Adrenal gland (tissue), 12 donors: ENCODE results near the gene BPIFB6. TPM values are rescaled to one million over a fixed set of nuclear protein-coding genes. Genes with fewer than 3 reads are reported as not detected.

Experiments used
- DNase-seq, 7 donors: peaks; one replicate each; pipeline ENCODE4 v3.0.0-alpha.2; 2019 to 2020
- H3K27ac ChIP-seq, 5 donors: fragments of 200-600 bp; sonication (generic) in 4 of 5; 1 replicate in 3 of 5; 2 replicates in 2 of 5; pipeline versions ENCODE4 v1.5.1 to v1.8.0; 2016 to 2020; ENCODE audit warnings: mild to moderate bottlenecking in 1 of 5
- H3K27me3 ChIP-seq: fragments of 200-600 bp; 2 replicates; pipeline ENCODE4 v1.8.0; 2021
- H3K36me3 ChIP-seq, 2 donors: fragments of 200-600 bp; replicated peaks in 1 of 2; 1 replicate in 1 of 2; 2 replicates in 1 of 2; pipeline versions ENCODE4 v1.5.1 to v1.8.0; 2018 to 2022
- H3K4me1 ChIP-seq, 2 donors: fragments of 200-600 bp; replicated peaks in 1 of 2; 1 replicate in 1 of 2; 2 replicates in 1 of 2; pipeline versions ENCODE4 v1.5.1 to v1.8.0; 2018 to 2021
- H3K4me3 ChIP-seq, 4 donors: fragments of 200-600 bp; sonication (generic) in 3 of 4; one replicate each; pipeline ENCODE4 v1.5.1; 2016 to 2018
- H3K9me3 ChIP-seq, 3 donors: fragments of 200-600 bp; sonication (generic) in 1 of 3; replicated peaks in 1 of 3; 1 replicate in 2 of 3; 2 replicates in 1 of 3; pipeline versions ENCODE4 v1.5.1 to v1.8.0; 2016 to 2021
- POLR2A ChIP-seq, 2 donors: fragments of 450-650 bp; IDR thresholded peaks; one replicate each; pipeline ENCODE4 v1.6.1; 2017; ENCODE audit warnings: antibody characterized with exemption in 2 of 2, mild to moderate bottlenecking in 2 of 2, moderate library complexity in 1 of 2
- WGBS, 4 donors: extraction: QIAGEN DNeasy Blood & Tissue Kit in 2 of 4; methylation state at CpG; one replicate each; pipeline versions ENCODE4 v1.1.5 to v1.1.7; 2013 to 2017; 5-methylcytosine and 5-hydroxymethylcytosine counted together
- intact Hi-C, 2 donors: fragments of 100-400 bp; cut with DNase I; formaldehyde crosslinking; loops; one replicate each; pipeline versions ENCODE4 v1.14.1 to v1.15.0; 2022 to 2023
- polyA plus RNA-seq, 3 donors: library from polyadenylated mRNA; stranded (reverse); fragments of 200-250 nt in 2 of 3; fragments of 350-450 nt in 1 of 3; fragmentation: Illumina TruSeq in 1 of 3; extraction: RNeasy Lipid Tissue Mini Kit (QIAGEN cat#74804) in 1 of 3; gene quantifications; one replicate each; pipeline ENCODE4 v1.2.3, GENCODE V29; 2013 to 2014
- total RNA-seq, 9 donors: library from RNA; depleted of rRNA in 4 of 9; stranded (reverse); fragments of >200 nt in 4 of 9; fragments of 120-200 nt in 1 of 9; fragmentation: NEBNext Ultra II Directional in 1 of 9; extraction: Animal tissue kit (Norgen Biotek cat#: 25700) in 1 of 9; gene quantifications; one replicate each; pipeline versions ENCODE4 v1.1.0 to v1.2.4, GENCODE V29; 2013 to 2023
- TF ChIP-seq, protein P1 (sequence below), 6 experiments: fragments of 450-650 bp in 4 of 6; fragments of 200-600 bp in 2 of 6; sonication (generic) in 1 of 6; IDR thresholded peaks; 1 replicate in 5 of 6; 2 replicates in 1 of 6; pipeline versions ENCODE4 v1.5.1 to v1.8.0; 2016 to 2021; ENCODE audit warnings: antibody characterized with exemption in 6 of 6, mild to moderate bottlenecking in 2 of 6, moderate library complexity in 1 of 6
- donor health status: healthy with polysubstance abuse.
- donor health status: Bipolar disorder and iron deficiency.
- donor health status: DM: yes; HTN: yes; CAD: no.
- donor health status: DM: no; HTN: no; CAD: no.
- donor health status: DM: no; HTN: no; CAD: no.
- donor health status: DM: yes; HTN: yes; CAD: no.

The BPIFB6 gene
- total and polyA plus RNA-seq, 12 donors = not detected

DNA sequence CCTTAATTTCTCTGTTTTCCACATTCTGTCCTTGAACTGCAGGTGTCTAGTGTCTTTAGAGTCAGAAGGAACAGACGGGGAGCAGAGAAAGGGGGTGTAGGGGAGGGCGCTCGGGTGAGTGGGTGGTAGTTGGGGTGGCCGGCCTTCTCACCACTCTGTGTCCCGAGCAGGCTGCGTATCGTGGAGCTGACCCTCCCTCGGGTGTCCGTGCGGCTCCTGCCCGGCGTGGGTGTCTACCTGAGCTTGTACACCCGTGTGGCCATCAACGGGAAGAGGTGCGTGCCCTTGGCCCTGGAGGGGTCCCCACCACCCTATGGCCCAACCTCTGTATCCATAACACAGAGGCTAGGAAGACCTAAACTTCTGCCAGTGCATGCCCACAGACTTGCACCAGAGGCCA lies 53.3 kb downstream of the BPIFB6 start:
- Histone ChIP-seq H3K36me3 (no peaks in the 10 kb centered on the region), H3K4me3 (no peak overlapping the region), H3K27me3 (peaks cover 4% of the 10 kb centered on the region), H3K9me3 (no peaks in the 10 kb centered on the region), H3K4me1 (no peaks in the 10 kb centered on the region), H3K27ac (no peak overlapping the region)
- DNase-seq = no peak
- TF ChIP-seq, protein P1, sequence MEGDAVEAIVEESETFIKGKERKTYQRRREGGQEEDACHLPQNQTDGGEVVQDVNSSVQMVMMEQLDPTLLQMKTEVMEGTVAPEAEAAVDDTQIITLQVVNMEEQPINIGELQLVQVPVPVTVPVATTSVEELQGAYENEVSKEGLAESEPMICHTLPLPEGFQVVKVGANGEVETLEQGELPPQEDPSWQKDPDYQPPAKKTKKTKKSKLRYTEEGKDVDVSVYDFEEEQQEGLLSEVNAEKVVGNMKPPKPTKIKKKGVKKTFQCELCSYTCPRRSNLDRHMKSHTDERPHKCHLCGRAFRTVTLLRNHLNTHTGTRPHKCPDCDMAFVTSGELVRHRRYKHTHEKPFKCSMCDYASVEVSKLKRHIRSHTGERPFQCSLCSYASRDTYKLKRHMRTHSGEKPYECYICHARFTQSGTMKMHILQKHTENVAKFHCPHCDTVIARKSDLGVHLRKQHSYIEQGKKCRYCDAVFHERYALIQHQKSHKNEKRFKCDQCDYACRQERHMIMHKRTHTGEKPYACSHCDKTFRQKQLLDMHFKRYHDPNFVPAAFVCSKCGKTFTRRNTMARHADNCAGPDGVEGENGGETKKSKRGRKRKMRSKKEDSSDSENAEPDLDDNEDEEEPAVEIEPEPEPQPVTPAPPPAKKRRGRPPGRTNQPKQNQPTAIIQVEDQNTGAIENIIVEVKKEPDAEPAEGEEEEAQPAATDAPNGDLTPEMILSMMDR (IDR thresholded peaks at IDR 0.05) = no peak
- TF ChIP-seq POLR2A (IDR thresholded peaks at IDR 0.05) = no peak
- WGBS, 4 donors = 87 to 94% (median 89%) methylated on average over 11 to 15 of the region's 15 CpGs
- intact Hi-C loops = no loop called here

DNA sequence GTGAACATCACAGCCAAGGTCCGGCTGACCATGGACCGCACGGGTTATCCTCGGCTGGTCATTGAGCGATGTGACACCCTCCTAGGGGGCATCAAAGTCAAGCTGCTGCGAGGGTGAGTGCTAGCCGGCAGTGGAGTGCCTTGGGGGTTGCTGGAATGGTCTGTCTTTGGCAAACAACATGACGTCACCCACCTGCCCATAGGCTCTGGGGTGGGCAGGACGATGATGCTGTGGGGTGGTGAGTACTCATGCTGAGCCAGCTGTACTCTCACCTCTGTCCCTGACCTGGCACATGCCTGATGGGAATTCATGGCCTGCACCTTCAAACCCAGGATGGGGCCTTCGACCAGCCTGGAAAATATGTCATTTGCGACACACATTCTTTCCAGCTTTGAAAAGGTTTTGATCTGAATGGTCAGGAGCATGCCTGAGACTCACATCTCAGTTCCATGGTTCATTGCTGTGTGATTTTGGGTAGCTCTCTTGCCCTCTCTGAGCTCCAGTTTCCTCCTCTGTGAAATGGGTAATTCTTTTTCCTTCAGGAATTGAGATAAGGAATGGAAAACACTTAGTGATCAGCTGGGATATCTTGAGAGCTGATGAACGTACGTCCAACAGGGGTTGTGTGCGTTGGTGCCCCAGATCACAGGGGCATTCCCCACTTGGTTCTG lies 54.7 kb downstream of the BPIFB6 start:
- no peaks in the 10 kb centered on the region for H3K4me1 ChIP-seq
- H3K27ac ChIP-seq = no peak overlapping the region
- intact Hi-C loops = no loop called here
- no peak overlapping the region for H3K4me3 ChIP-seq
- no peaks in the 10 kb centered on the region for H3K36me3 ChIP-seq
- H3K27me3 ChIP-seq = peaks cover 4% of the 10 kb centered on the region
- H3K9me3 ChIP-seq = no peaks in the 10 kb centered on the region
- WGBS, 4 donors = 75 to 87% (median 83%) methylated on average over 6 to 14 of the region's 14 CpGs
- TF ChIP-seq, protein P1 (IDR thresholded peaks at IDR 0.05) = no peak
- no peak for TF ChIP-seq POLR2A (IDR thresholded peaks at IDR 0.05)
- DNase-seq = no peak

DNA sequence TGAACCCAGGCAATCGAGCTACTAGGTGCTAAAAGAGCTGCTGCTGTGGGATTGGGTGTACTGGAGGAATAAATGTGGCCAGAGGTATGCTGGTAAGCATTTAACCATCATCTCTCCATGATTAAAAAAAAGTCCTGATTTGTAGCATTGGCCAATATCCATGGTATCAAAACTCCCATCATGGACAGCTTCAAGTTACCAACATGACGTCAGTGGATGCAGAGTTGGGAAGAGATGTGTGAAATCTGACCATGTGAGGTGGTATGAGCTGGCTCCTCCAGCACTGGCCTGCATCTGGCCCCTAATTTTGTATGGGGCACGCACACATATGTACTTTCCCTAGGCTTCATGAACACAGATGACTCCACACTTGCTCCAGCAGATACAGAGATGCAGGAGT lies 59.7 kb downstream of the BPIFB6 start:
- no peak for DNase-seq
- no peaks in the 10 kb centered on the region for H3K9me3 ChIP-seq
- no peaks in the 10 kb centered on the region for H3K36me3 ChIP-seq
- no peaks in the 10 kb centered on the region for H3K27me3 ChIP-seq
- no peak for TF ChIP-seq POLR2A (IDR thresholded peaks at IDR 0.05)
- TF ChIP-seq, protein P1 (IDR thresholded peaks at IDR 0.05) = no peak
- H3K4me1 ChIP-seq = no peaks in the 10 kb centered on the region
- 68 to 93% (median 68%) methylated on average over 3 of the region's 3 CpGs for WGBS, 4 donors
- no peak overlapping the region for H3K4me3 ChIP-seq
- intact Hi-C loops = loop anchor here in 1 of 2 donors (5.0 kb wide), 1 partner anchor 299 kb away; no protein-coding TSS in a partner anchor
- no peak overlapping the region for H3K27ac ChIP-seq

DNA sequence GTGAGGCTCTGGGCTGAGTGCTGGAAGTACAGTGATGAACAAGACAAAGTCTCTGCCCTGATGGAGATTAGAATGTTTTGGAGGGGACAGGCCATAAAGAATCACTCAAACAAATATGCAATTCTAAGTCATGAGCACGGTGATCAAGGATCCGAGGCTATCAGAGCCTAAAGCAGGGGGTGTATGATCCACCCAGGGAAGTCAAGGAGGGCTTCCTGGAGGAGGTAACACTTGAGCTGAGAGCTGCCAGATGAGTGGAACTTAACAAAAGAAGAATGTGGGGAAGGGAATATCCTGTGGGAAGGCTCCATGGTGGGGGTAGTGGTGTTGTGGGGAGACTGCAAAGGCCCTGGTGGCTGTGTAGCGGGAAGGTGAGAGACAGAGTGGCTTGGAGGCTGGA lies 60.2 kb downstream of the BPIFB6 start:
- intact Hi-C loops = loop anchor here in 1 of 2 donors (5.0 kb wide), 1 partner anchor 299 kb away; no protein-coding TSS in a partner anchor
- Histone ChIP-seq H3K27me3 (no peaks in the 10 kb centered on the region), H3K9me3 (no peaks in the 10 kb centered on the region), H3K36me3 (no peaks in the 10 kb centered on the region), H3K4me3 (no peak overlapping the region), H3K4me1 (no peaks in the 10 kb centered on the region), H3K27ac (no peak overlapping the region)
- no peak for DNase-seq
- 80 to 91% (median 85%) methylated on average over 3 of the region's 3 CpGs for WGBS, 4 donors
- TF ChIP-seq, protein P1 (IDR thresholded peaks at IDR 0.05) = no peak
- no peak for TF ChIP-seq POLR2A (IDR thresholded peaks at IDR 0.05)
